Neural cell (in vitro differentiated cells): Measurements from ENCODE around the gene PIBF1.

Experiments used
- EZH2 ChIP-seq: fragments of 200-600, 300-800 bp; shearing (Covaris generic), sonication (generic); IDR thresholded peaks from 2 replicates; pipeline ENCODE4 v1.6.1; 2014; ENCODE audit warnings: antibody characterized with exemption, low read length, borderline replicate concordance, mild to moderate bottlenecking; ENCODE audit not compliant: insufficient read depth, poor library complexity, severe bottlenecking
- REST ChIP-seq: IDR thresholded peaks from 2 replicates; pipeline ENCODE4 v1.6.1; 2012; ENCODE audit warnings: borderline replicate concordance
- TF ChIP-seq, protein P1 (sequence below): fragments of 450-650 bp; IDR thresholded peaks from 2 replicates; pipeline ENCODE4 v1.5.1; 2014; ENCODE audit warnings: antibody characterized with exemption, mild to moderate bottlenecking, moderate library complexity; ENCODE audit not compliant: poor library complexity, severe bottlenecking

- TF ChIP-seq, protein P1, sequence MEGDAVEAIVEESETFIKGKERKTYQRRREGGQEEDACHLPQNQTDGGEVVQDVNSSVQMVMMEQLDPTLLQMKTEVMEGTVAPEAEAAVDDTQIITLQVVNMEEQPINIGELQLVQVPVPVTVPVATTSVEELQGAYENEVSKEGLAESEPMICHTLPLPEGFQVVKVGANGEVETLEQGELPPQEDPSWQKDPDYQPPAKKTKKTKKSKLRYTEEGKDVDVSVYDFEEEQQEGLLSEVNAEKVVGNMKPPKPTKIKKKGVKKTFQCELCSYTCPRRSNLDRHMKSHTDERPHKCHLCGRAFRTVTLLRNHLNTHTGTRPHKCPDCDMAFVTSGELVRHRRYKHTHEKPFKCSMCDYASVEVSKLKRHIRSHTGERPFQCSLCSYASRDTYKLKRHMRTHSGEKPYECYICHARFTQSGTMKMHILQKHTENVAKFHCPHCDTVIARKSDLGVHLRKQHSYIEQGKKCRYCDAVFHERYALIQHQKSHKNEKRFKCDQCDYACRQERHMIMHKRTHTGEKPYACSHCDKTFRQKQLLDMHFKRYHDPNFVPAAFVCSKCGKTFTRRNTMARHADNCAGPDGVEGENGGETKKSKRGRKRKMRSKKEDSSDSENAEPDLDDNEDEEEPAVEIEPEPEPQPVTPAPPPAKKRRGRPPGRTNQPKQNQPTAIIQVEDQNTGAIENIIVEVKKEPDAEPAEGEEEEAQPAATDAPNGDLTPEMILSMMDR = no peak
- no peak for TF ChIP-seq EZH2
- TF ChIP-seq REST = no peak
These were observed 126.5 kb downstream of the PIBF1 start for GRCh38 chr13:72908416-72908815.
